DOHH2 (cell line): ENCODE measurements around the gene QTRT2.

Experiments used
- CTCF ChIP-seq: fragments of 200-600 bp; sonication (generic); IDR thresholded peaks from one replicate; pipeline ENCODE4 v1.5.1; 2014; ENCODE audit warnings: antibody characterized with exemption, mild to moderate bottlenecking, low read depth, low read length; ENCODE audit not compliant: poor library complexity, severe bottlenecking
- EZH2phosphoT487 ChIP-seq: fragments of 200-600 bp; sonication (generic); IDR thresholded peaks from 2 replicates; pipeline ENCODE4 v1.6.1; 2017; ENCODE audit warnings: borderline replicate concordance, mild to moderate bottlenecking, antibody characterized with exemption, low read length, moderate library complexity, mixed read lengths

GRCh38 chr3:114071786-114072185 lies 15.2 kb downstream of the QTRT2 start:
- TF ChIP-seq CTCF (no peak), EZH2phosphoT487 (no peak)
